ENCODE results near the gene FGD5. TPM values are rescaled to one million over a fixed set of nuclear protein-coding genes. Genes with fewer than 3 reads are reported as not detected.
A peak's percentile ranks its signal among the peaks of the same experiment; 100 is the strongest.
"Not testable (repeated sequence)": the region's sequence is repeated elsewhere in the genome, so short reads cannot be mapped to it uniquely, and the experiment has no call there.

The FGD5 gene
- total RNA-seq, 1 donor from 2014 or later = 86.3 TPM

DNA sequence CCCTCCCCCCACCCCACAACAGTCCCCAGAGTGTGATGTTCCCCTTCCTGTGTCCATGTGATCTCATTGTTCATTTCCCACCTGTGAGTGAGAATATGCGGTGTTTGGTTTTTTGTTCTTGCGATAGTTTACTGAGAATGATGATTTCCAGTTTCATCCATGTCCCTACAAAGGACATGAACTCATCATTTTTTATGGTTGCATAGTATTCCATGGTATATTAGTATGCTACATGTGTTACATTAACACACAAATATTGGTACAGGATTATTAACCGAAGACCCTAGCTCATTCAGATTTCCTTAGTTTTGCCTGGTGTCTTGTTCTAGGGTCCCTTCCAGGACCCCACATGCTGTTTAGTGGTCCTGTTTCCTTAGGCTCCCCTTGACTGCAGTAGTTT is 84.7 kb downstream of the FGD5 start:
- DNase-seq (ENCODE audit: low read depth in 2 of 2) = not testable (repeated sequence)

GRCh38 chr3:14905055-14905657 is 86.4 kb downstream of the FGD5 start:
- no peak for DNase-seq (ENCODE audit: low read depth in 2 of 2)

DNA sequence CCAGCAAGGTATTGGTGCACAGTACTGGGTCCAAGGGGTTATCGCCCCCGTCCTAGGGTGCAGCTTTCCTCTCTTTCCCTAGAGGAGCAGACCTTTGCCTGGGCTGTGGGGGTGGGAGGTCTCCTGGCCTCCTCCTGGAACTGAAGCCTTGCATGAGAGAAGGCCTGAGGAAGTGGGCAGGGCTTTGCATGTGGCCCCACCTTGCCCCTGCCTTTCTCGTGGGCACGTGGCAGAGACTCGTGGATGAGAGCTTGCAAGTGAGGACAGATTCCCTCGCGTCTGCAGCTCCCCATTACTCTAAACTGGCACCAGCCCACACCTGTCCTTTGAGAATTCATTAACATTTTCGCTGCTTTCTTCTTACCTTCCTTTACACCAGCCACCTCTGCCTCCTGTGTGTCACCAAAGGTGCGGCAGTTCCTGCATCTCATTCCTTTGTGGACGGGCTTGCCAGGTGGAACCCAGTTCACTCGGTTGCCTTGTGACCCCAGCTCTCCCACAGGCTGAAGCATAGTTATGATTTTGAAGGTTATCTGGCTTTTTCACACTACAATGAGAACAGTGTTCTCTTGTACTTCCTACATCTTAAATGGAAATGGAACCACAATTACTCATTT is 87.7 kb downstream of the FGD5 start:
- DNase-seq (ENCODE audit: low read depth in 2 of 2) = no peak

GRCh38 chr3:14907043-14907966 is 88.5 kb downstream of the FGD5 start:
- DNase-seq (ENCODE audit: low read depth in 2 of 2) = no peak

- no peak for DNase-seq (ENCODE audit: low read depth in 2 of 2)
These were observed 90.5 kb downstream of the FGD5 start for GRCh38 chr3:14909250-14909649.

- DNase-seq (ENCODE audit: low read depth in 2 of 2) = no peak
These were observed 92.9 kb downstream of the FGD5 start for GRCh38 chr3:14911651-14912050.

DNA sequence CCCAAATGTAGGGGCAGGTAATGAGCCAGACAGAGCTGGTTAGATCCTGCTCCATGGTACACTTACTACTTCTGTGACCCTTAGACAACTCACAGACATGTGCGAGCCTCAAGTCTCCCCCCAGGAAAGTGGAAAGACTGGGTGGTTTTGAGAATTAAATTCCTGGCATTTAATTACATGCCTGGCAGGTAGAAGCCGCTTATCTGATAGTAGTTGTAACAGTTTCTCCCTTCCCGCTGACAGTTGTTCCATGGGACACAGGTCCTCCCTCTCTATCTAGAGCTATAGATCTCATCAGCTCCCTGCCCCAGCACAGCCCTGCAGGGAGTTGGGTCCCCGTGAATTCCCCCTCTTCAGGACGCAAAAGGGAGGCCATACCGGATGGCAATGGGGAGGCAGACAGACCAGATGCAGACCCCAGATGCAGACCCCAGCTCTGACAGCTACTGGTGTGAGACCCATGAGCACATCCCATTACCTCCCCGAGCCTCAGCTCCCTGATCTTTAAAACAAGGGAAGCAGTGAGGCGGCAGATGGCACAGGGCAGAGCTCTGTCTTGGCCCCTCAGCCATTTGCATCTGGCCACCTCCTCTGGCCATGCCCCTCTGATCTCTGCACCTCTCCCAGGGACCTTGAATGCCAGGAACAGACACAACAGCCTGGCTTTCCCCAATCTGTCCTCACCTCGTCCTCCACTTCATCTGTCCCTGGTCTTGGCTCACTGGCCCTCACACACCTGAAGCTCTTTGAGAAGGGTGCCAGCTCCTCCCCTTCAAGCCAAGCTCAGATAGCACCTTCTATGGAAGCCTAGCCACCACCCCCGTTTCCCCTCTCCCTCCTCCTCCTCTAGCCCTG is 94.5 kb downstream of the FGD5 start:
- no peak for DNase-seq (ENCODE audit: low read depth in 2 of 2)

- DNase-seq (ENCODE audit: low read depth in 2 of 2) = no peak
These were observed 95.4 kb downstream of the FGD5 start for GRCh38 chr3:14913926-14914778.

GRCh38 chr3:14914779-14915117 is 96.0 kb downstream of the FGD5 start:
- DNase-seq (ENCODE audit: low read depth in 2 of 2) = no peak

DNA sequence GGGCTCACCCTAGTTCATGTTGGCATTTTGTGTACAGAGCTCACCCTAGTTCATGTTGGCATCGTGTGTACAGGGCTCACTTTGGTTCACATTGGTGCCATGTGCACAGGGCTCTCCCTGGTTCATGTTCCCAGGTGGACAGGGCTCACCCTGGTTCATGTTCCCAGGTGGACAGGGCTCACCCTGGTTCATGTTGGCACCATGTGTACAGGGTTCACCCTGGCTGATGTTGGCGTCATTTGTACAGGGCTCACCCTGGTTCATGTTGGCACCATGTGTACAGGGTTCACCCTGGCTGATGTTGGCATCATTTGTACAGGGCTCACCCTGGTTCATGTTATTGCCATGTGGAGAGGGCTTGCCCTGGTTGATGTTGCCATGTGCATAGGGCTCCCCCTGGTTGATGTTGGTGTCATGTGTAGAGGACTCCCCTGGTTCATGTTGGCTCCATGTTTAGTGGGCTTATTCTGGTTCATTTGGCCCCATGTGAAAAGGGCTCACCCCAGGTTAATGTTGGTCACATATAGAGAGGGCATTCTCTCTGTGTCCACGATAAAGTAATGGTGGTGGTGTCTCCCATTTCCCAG is 97.0 kb downstream of the FGD5 start:
- DNase-seq (ENCODE audit: low read depth in 2 of 2) = no peak

DNA sequence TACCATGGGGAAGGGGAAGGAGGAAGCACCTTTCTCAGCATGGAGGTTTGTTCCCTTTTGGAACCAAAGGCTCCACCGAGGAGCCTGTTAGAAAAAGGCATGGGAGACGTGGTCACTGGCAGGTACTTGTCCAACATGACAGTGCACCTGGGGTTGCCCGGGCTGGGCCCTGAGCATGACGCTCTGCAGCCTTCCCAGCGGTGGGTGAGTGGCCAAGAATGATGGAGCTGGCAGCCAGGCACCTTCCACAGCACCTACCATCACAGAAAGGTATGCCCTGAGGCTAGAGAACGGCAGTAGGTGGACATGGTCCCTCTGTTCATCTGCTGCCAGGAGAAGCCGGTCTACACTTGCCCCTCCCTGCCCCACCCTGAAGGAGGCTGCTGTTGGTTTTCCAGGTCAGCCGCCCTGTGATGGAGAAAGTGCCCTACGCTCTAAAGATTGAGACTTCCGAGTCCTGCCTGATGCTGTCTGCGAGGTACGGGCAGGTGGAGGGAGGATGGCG is 99.6 kb downstream of the FGD5 start:
- DNase-seq (ENCODE audit: low read depth in 2 of 2) = no peak

DNA sequence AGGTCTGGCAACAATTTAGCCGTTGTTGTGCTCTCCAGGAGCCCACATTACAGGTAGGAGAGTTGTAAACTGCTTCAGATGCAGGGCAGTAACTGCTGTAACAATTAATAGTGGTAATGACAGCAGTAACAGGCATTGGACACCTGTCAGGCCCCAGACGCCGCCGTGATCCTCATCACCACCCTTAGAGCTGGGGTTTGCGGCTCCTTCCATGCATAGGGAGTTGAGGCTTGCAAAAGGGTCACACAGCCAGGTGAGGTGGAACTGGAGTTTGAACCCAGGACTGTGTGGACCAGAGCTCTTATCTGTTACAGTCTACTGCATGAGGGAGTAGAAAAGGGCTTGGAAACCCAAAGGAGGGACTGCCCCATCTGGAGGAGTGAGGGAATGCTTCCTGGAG is 101.8 kb downstream of the FGD5 start:
- DNase-seq (ENCODE audit: low read depth in 2 of 2) = no peak

DNA sequence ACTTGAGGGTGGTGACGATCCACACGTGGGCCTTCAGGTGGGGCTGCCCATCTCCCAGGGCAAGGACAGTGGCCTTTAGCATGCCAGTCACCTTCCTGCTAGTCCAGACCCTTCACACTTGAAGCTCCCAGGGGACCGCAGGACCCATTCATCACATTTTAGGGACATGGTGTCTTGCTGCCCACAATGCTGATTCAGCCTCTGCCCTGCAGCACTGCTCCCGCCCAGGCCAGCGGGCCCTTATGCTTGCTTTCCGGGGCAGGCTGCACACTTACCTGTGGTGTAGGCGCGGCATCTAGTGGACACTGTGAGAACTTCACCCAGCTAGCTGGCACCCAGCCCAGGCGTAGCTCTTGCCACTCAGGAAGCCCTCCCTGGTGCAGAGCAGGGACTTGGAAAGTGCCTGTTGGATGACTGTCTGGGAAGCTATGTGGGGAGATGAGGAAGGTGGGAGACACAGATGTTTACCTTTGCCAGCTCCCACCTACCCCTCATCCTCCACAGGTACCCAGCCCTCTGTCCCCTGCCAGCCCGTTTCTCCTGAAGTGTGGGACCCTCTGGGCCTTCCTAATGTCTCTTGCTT is 102.4 kb downstream of the FGD5 start:
- peak; percentile 85 to 92 for DNase-seq (ENCODE audit: low read depth in 2 of 2)

DNA sequence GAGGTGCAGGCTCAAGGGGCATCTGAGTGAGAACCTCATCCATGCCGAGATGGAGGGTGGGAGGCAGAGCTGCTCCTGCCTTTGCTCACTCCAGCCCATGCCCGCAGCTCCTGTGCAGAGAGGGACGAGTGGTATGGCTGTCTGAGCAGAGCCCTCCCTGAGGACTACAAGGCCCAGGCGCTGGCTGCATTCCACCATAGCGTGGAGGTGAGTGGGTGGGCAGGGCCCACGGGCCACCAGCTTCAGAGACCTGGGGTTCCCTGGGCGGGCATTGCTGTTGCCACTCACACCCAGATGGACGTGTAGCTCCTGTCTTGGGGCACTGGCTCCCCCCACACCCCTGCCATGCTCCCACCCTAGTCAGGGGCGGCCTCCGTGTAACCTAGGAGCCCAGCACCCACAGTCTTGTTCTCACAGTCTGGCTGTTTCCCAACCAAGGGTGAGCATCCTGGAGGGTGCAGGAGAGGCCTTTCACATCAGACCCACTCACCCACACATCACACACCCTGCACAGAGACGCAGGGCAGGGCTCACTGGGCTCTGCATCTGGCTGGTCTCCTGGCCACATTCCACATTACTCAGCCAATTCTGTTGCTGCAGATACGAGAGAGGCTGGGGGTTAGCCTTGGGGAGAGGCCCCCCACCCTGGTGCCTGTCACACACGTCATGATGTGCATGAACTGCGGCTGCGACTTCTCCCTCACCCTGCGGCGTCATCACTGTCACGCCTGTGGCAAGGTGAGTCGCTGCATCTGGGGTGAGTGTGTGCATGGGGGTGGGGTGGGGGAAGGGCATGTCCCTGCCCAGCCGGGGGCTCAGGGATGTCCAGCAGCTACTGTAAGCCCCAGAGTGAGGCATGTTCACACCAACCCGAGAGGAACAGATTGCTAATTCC is 103.3 kb downstream of the FGD5 start:
- no peak for DNase-seq (ENCODE audit: low read depth in 2 of 2)

DNA sequence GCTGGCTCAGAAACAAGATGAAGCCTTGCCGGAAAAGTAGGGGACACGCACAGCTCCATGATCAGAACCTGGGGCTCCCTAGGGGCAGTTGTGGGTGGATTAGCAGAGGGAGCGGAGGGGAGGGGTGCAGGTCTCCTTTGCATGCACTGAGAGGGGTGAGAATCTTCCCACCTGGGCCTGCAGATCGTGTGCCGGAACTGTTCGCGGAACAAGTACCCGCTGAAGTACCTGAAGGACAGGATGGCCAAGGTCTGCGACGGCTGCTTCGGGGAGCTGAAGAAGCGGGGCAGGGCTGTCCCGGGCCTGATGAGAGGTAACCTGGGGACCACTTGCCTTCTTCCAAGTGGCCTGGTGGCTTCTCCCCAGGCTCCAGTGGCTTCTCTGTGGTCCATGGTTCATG is 104.1 kb downstream of the FGD5 start:
- DNase-seq (ENCODE audit: low read depth in 2 of 2) = no peak

GRCh38 chr3:14923476-14923875 is 104.7 kb downstream of the FGD5 start:
- no peak for DNase-seq (ENCODE audit: low read depth in 2 of 2)

DNA sequence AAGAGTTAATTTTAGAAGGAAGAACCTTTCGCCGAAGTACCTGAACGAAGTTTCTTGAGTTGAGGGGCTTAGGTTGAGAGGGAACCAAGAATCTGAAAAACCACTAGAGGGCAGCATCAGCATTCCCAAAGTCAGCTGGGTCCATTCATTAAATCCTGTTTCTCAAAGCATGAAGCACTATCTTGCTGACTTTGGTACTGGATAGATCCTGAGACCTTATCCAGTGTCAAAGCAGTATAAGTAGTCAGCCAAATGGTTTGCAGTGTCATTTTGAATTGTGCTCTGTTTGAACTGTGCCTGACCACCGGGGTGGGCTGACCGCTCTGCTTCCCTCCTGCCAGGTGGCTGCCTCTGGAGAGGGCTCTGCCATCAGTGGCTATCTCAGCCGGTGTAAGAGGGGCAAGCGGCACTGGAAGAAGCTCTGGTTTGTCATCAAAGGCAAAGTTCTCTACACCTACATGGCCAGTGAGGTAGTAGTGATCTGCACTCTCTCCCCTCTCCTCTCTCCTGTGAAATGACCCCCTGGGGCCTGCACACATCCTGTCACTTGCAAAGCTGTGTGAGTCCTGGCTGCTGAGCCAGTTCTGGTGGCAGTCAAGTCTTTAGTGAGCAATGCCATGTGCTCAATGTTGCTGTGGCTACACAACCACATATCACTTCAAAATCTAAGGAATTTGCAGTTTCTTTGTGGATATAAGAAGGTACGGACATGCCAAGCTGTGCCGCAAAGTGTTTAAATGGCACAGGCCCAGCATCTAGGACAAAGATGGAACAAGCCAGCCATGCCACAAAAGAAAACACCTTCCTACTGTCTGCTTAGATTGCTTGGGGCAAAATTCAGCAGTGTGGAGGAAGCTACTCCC is 107.2 kb downstream of the FGD5 start:
- DNase-seq (ENCODE audit: low read depth in 2 of 2) = peak; percentile 46 to 65

DNA sequence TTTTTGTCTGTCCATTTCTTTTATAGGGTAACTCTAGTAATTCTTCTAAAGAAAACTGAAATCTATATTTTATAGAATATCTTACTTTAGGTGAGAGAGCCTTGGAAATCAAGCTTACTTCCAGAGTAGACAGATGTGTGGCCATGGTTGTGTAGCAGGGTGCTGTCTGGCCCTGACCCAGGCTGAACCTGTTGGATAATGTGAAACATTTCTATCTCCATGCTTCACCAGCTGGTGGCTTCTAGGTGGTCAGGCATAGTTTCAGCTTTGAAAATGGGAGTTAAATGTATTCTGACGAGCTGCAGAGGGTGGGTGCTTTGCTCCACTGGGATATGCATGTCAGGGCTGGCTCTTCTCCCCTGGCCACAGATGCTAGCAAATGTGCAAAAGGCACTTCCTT is 107.8 kb downstream of the FGD5 start:
- no peak for DNase-seq (ENCODE audit: low read depth in 2 of 2)
